ENCODE results near the gene FGD1.

FGD1 gene

GRCh38 chrX:54430519-54430918 lies 65.5 kb downstream of the FGD1 start:
- no peaks in the 10 kb centered on the region for H3K36me3 Mint-ChIP-seq

GRCh38 chrX:54427837-54428424 lies 68.1 kb downstream of the FGD1 start:
- Mint-ChIP-seq H3K9me3 (no peaks in the 10 kb centered on the region), H3K36me3 (no peaks in the 10 kb centered on the region), H3K4me1 (no peaks in the 10 kb centered on the region), H3K4me3 (no peak overlapping the region), H3K27me3 (no peaks in the 10 kb centered on the region), H3K27ac (no peak overlapping the region)

More at GRCh38 chrX:54430519-54430918, 65.5 kb downstream of the FGD1 start:
- Mint-ChIP-seq H3K4me3 (no peak overlapping the region), H3K27ac (no peak overlapping the region), H3K27me3 (no peaks in the 10 kb centered on the region), H3K4me1 (no peaks in the 10 kb centered on the region), H3K9me3 (no peaks in the 10 kb centered on the region)

DNA sequence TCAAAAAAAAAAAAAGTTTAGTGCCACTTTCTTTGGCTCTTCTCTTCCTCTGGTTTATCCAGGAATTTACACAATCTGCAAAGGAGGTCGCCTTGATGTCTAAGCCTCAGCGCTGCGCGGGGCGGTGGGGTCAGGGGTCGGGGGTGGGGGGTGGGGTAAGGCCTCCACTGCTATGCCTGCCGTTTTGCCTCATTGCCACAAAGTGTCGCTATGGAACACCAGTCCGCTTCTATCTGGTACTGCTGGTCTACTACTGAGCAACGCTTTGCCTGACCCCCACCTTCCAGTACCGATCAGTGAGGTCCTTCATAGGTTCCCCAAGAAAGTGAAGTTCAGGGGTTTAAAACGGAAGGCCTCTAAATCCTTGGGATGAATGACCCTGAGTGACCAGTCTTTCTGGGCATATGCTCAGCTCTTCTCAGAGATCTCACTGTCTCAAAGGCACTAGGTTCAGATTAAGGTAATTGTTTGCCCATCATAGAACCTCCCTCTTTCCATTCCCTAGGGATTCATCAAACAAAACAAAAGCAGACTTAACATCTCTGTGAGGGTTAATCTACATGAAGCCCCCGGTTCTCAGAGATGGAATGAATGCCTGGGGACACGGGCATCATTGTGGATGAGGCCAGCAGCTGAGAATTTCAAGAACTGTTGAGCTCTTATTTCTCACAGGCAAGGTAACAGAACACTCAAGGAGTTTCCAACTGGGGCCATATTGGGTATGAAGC lies 72.7 kb downstream of the FGD1 start:
- Mint-ChIP-seq H3K27me3 (no peaks in the 10 kb centered on the region), H3K36me3 (no peaks in the 10 kb centered on the region), H3K4me3 (no peak overlapping the region), H3K27ac (no peak overlapping the region), H3K9me3 (no peaks in the 10 kb centered on the region), H3K4me1 (no peaks in the 10 kb centered on the region)

DNA sequence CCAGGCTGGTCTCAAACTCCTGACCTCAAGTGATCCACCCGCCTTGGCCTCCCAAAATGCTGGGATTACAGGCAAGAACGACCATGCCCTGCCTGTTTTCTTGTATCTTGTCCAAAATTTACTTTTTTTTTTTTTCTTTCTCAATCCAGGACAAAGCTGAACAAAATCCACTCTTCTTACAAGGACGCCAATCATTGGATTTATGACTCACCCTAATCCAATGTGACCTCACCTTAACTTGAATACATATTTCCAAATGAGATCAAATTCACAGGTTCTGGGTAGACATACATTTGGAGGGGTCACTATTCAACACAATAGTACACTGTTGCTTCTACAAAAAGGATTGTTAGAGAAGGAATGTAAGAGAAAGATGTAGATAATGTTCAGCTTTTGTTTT lies 73.9 kb downstream of the FGD1 start:
- Mint-ChIP-seq H3K27me3 (peaks cover 1% of the 10 kb centered on the region), H3K27ac (no peak overlapping the region), H3K36me3 (no peaks in the 10 kb centered on the region), H3K4me3 (no peak overlapping the region), H3K9me3 (no peaks in the 10 kb centered on the region), H3K4me1 (no peaks in the 10 kb centered on the region)

GRCh38 chrX:54419559-54420302 lies 76.3 kb downstream of the FGD1 start:
- no peaks in the 10 kb centered on the region for H3K9me3 Mint-ChIP-seq
- H3K27ac Mint-ChIP-seq, result no peak overlapping the region
- no peak overlapping the region for H3K4me3 Mint-ChIP-seq
- peaks cover 6% of the 10 kb centered on the region for H3K27me3 Mint-ChIP-seq
- H3K4me1 Mint-ChIP-seq, result peaks cover 4% of the 10 kb centered on the region
- H3K36me3 Mint-ChIP-seq, result no peaks in the 10 kb centered on the region

GRCh38 chrX:54416965-54417364 lies 79.1 kb downstream of the FGD1 start:
- H3K36me3 Mint-ChIP-seq, result no peaks in the 10 kb centered on the region
- H3K9me3 Mint-ChIP-seq, result no peaks in the 10 kb centered on the region
- no peak overlapping the region for H3K4me3 Mint-ChIP-seq
- peaks cover 6% of the 10 kb centered on the region for H3K27me3 Mint-ChIP-seq
- no peak overlapping the region for H3K27ac Mint-ChIP-seq
- peaks cover 4% of the 10 kb centered on the region for H3K4me1 Mint-ChIP-seq

- Mint-ChIP-seq H3K4me1 (peaks cover 4% of the 10 kb centered on the region), H3K36me3 (no peaks in the 10 kb centered on the region), H3K27me3 (peaks cover 6% of the 10 kb centered on the region), H3K9me3 (no peaks in the 10 kb centered on the region), H3K27ac (no peak overlapping the region), H3K4me3 (no peak overlapping the region)
These were observed 80.3 kb downstream of the FGD1 start for GRCh38 chrX:54415534-54416350.

DNA sequence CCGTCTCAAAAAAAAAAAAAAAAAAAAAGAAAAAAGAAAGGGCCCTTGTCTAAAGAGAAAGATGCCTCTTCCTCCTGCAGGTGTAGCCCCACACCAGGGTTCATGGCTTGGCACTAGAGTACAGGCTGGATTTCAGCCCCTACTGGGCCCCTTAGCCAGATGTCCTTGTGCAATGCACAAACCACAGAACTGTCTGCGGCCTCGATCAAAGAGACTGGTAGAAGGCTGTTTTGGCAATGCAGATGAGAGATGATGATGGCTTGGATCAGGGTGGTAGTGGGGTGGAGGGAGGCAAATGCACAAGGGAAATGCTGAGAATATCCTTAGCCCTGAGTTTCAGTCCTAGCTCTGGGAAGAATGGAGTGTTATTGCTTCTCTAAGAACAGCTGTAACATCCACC lies 82.3 kb downstream of the FGD1 start:
- H3K36me3 Mint-ChIP-seq, result no peaks in the 10 kb centered on the region
- H3K4me1 Mint-ChIP-seq, result peaks cover 9% of the 10 kb centered on the region
- no peak overlapping the region for H3K27ac Mint-ChIP-seq
- H3K27me3 Mint-ChIP-seq, result peaks cover 6% of the 10 kb centered on the region
- no peak overlapping the region for H3K4me3 Mint-ChIP-seq
- H3K9me3 Mint-ChIP-seq, result no peaks in the 10 kb centered on the region

- H3K27ac Mint-ChIP-seq, result no peak overlapping the region
- peaks cover 3% of the 10 kb centered on the region for H3K27me3 Mint-ChIP-seq
- no peaks in the 10 kb centered on the region for H3K9me3 Mint-ChIP-seq
- no peak overlapping the region for H3K4me3 Mint-ChIP-seq
- H3K4me1 Mint-ChIP-seq, result peaks cover 15% of the 10 kb centered on the region
- no peaks in the 10 kb centered on the region for H3K36me3 Mint-ChIP-seq
These were observed 84.3 kb downstream of the FGD1 start for GRCh38 chrX:54411732-54412131.

GRCh38 chrX:54407266-54407665 lies 88.8 kb downstream of the FGD1 start:
- Mint-ChIP-seq H3K4me1 (peaks cover 11% of the 10 kb centered on the region), H3K9me3 (no peaks in the 10 kb centered on the region), H3K36me3 (no peaks in the 10 kb centered on the region), H3K27me3 (peaks cover 3% of the 10 kb centered on the region), H3K27ac (no peak overlapping the region), H3K4me3 (no peak overlapping the region)

DNA sequence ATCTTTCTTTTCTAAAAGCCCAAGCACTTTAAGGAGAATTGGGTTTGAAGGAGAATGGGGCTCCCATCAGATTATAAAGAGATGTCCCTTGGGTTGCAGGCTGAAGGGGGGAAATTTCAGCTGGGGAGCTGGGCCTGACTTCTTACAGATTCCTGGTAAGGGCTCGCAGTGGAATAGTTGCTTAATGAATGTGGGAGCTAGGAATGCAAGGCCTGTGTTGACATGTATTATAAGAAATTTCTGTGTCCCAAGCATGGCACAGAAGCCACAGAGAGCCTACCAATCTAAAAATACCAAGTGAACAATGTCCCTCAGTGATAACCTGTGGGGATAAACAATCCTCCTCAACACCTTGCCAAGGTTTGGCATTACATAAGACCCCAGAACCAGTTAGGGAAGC lies 98.9 kb downstream of the FGD1 start:
- H3K27me3 Mint-ChIP-seq, result no peaks in the 10 kb centered on the region
- no peak overlapping the region for H3K27ac Mint-ChIP-seq
- H3K9me3 Mint-ChIP-seq, result no peaks in the 10 kb centered on the region

More for the DNA sequence above, 98.9 kb downstream of the FGD1 start:
- H3K36me3 Mint-ChIP-seq, result no peaks in the 10 kb centered on the region
- H3K4me3 Mint-ChIP-seq, result no peak overlapping the region
- no peaks in the 10 kb centered on the region for H3K4me1 Mint-ChIP-seq
